ENCODE results near the gene ATP2B1.

Gene ATP2B1

GRCh38 chr12:89593873-89594272 is 114.8 kb downstream of the ATP2B1 start:
- WGBS (ENCODE audit: insufficient coverage, insufficient read length): no CpG with 5 or more reads among the region's 5 CpGs
- no peak for DNase-seq (ENCODE audit: low read depth, low spot score)
- Histone ChIP-seq H3K4me3 (ENCODE audit: low read length) (no peak overlapping the region), H3K27me3 (ENCODE audit: control insufficient read depth, insufficient read depth, low read length) (no peaks in the 10 kb centered on the region), H3K4me1 (ENCODE audit: control insufficient read depth, insufficient read depth, low read length) (peaks cover under 1% of the 10 kb centered on the region; the same call in 1 of the 2 replicates), H3K9me3 (ENCODE audit: control insufficient read depth, insufficient read depth, low read length) (no peaks in the 10 kb centered on the region), H3K27ac (ENCODE audit: low read length) (no peak overlapping the region), H3K36me3 (ENCODE audit: control insufficient read depth, insufficient read depth, low read length) (no peaks in the 10 kb centered on the region)

- no peaks in the 10 kb centered on the region for H3K36me3 ChIP-seq (ENCODE audit: control insufficient read depth, insufficient read depth, low read length)
- WGBS (ENCODE audit: insufficient coverage, insufficient read length): no CpG with 5 or more reads among the region's 4 CpGs
- DNase-seq (ENCODE audit: low read depth, low spot score): no peak
- no peak overlapping the region for H3K27ac ChIP-seq (ENCODE audit: low read length)
- H3K9me3 ChIP-seq (ENCODE audit: control insufficient read depth, insufficient read depth, low read length): no peaks in the 10 kb centered on the region
- H3K4me1 ChIP-seq (ENCODE audit: control insufficient read depth, insufficient read depth, low read length): no peaks in the 10 kb centered on the region
- H3K27me3 ChIP-seq (ENCODE audit: control insufficient read depth, insufficient read depth, low read length): no peaks in the 10 kb centered on the region
- no peak overlapping the region for H3K4me3 ChIP-seq (ENCODE audit: low read length)
Observed at GRCh38 chr12:89593233-89593632, 115.4 kb downstream of the ATP2B1 start.

DNA sequence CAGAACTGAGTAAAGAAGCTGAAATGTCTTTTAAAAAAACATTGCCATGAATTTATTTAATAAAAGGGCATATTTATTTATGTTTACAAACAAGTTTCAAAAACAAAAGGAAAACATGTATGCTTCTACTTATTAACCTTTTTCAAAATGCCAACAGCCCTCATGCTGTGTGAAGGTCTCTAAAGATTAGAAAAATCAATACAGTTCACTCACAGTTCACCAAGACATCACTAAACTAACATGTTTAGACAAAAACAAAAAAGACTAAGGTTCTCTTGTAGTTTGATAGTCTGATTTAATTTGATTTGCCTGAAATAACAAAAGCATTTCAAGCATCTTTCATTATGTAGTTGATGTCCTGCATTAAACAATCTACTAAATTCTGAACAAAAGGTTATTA is 118.9 kb downstream of the ATP2B1 start:
- Histone ChIP-seq H3K27me3 (ENCODE audit: control insufficient read depth, insufficient read depth, low read length) (no peaks in the 10 kb centered on the region), H3K4me3 (ENCODE audit: low read length) (no peak overlapping the region), H3K27ac (ENCODE audit: low read length) (no peak overlapping the region), H3K4me1 (ENCODE audit: control insufficient read depth, insufficient read depth, low read length) (no peaks in the 10 kb centered on the region), H3K36me3 (ENCODE audit: control insufficient read depth, insufficient read depth, low read length) (no peaks in the 10 kb centered on the region), H3K9me3 (ENCODE audit: control insufficient read depth, insufficient read depth, low read length) (no peaks in the 10 kb centered on the region)
- DNase-seq (ENCODE audit: low read depth, low spot score): no peak

- Histone ChIP-seq H3K4me1 (ENCODE audit: control insufficient read depth, insufficient read depth, low read length) (peaks cover 2% of the 10 kb centered on the region), H3K27ac (ENCODE audit: low read length) (no peak overlapping the region), H3K9me3 (ENCODE audit: control insufficient read depth, insufficient read depth, low read length) (no peaks in the 10 kb centered on the region), H3K4me3 (ENCODE audit: low read length) (no peak overlapping the region), H3K27me3 (ENCODE audit: control insufficient read depth, insufficient read depth, low read length) (no peaks in the 10 kb centered on the region), H3K36me3 (ENCODE audit: control insufficient read depth, insufficient read depth, low read length) (no peaks in the 10 kb centered on the region)
- no peak for DNase-seq (ENCODE audit: low read depth, low spot score)
- WGBS (ENCODE audit: insufficient coverage, insufficient read length): no CpG with 5 or more reads among the region's 2 CpGs
Observed at GRCh38 chr12:89578499-89578898, 130.1 kb downstream of the ATP2B1 start.

DNA sequence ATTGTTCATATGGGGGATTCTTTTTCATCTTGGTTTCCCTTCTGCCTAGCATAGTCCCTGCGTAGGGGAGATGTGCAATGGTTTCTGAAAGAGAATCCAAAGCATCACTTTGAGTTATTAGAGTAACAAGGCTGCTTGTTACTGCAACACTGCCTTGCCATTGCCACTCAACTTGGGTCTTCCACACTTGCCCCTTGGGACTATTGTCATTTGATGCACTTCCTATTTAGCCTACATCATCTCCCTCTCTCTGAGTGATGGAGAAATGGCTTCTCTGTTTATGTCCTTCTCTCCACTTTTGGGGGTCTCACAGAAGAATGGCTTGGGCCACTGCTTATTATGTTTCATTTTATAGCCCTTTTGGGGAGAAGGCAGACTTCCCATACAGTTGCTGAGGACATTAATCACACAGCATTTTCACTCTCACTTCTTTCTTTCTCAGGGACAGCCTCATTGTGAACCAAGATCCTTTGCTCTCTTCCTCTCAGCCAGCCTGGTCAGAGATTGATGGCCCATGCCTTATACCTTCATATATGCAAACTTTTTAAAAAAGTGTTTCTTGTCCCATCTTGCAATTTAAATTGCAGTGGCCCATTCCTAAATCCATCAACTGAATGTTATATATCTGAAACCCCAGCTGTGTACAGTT is 131.9 kb downstream of the ATP2B1 start:
- no peak for DNase-seq (ENCODE audit: low read depth, low spot score)
- WGBS (ENCODE audit: insufficient coverage, insufficient read length): no CpG with 5 or more reads among the region's 1 CpG

DNA sequence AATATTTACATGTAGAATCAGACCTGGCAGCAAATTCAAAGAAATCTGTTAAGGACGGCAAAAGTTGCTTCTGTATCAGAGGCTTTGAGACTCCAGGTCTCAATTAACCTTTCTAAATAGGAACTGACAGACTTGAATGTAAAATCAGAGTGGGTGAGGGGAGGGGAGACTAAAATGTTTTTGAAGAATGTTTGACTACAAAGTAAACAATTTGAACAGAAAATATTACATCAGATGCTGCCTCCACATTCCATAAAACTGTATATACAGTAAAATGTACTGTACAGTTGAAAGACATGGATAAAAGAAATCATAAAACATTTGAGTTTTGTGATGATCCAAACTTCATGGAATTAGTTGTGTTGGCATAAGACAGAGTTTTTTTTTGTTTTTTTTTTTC is 133.3 kb downstream of the ATP2B1 start:
- no peak for DNase-seq (ENCODE audit: low read depth, low spot score)
- WGBS (ENCODE audit: insufficient coverage, insufficient read length): no CpG with 5 or more reads among the region's 1 CpG
- Histone ChIP-seq H3K27me3 (ENCODE audit: control insufficient read depth, insufficient read depth, low read length) (no peaks in the 10 kb centered on the region), H3K27ac (ENCODE audit: low read length) (no peak overlapping the region), H3K4me3 (ENCODE audit: low read length) (no peak overlapping the region), H3K36me3 (ENCODE audit: control insufficient read depth, insufficient read depth, low read length) (no peaks in the 10 kb centered on the region), H3K9me3 (ENCODE audit: control insufficient read depth, insufficient read depth, low read length) (no peaks in the 10 kb centered on the region), H3K4me1 (ENCODE audit: control insufficient read depth, insufficient read depth, low read length) (peaks cover 2% of the 10 kb centered on the region)

More for the DNA sequence above, 131.9 kb downstream of the ATP2B1 start:
- Histone ChIP-seq H3K4me1 (ENCODE audit: control insufficient read depth, insufficient read depth, low read length) (peaks cover 2% of the 10 kb centered on the region), H3K9me3 (ENCODE audit: control insufficient read depth, insufficient read depth, low read length) (no peaks in the 10 kb centered on the region), H3K36me3 (ENCODE audit: control insufficient read depth, insufficient read depth, low read length) (no peaks in the 10 kb centered on the region), H3K4me3 (ENCODE audit: low read length) (no peak overlapping the region), H3K27me3 (ENCODE audit: control insufficient read depth, insufficient read depth, low read length) (no peaks in the 10 kb centered on the region), H3K27ac (ENCODE audit: low read length) (no peak overlapping the region)

DNA sequence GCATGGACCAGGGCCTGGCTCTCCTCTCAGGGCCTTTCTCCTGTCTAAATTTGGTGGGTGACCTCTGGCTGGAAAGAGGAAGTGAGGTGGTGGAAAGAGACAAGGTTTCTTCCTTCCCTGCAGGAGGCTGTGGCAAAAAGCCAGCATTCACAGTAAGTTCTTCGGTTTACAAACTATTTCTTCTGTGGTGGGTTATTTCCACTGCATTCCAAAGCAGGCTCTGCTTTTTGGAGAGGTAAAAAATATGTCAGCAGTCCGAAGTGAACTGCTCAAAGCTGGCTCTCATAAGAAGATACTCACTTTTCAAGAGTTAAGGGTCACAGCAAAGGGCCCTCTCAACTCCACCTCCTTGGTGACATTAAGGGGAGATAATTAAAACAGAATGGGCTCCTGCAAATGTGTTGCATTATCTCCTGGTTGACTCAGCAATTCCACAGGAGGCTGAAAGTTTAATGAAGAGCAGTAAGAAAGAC is 133.9 kb downstream of the ATP2B1 start:
- Histone ChIP-seq H3K36me3 (ENCODE audit: control insufficient read depth, insufficient read depth, low read length) (no peaks in the 10 kb centered on the region), H3K9me3 (ENCODE audit: control insufficient read depth, insufficient read depth, low read length) (no peaks in the 10 kb centered on the region), H3K27ac (ENCODE audit: low read length) (no peak overlapping the region), H3K4me1 (ENCODE audit: control insufficient read depth, insufficient read depth, low read length) (peaks cover 2% of the 10 kb centered on the region), H3K27me3 (ENCODE audit: control insufficient read depth, insufficient read depth, low read length) (no peaks in the 10 kb centered on the region), H3K4me3 (ENCODE audit: low read length) (no peak overlapping the region)
- WGBS (ENCODE audit: insufficient coverage, insufficient read length): no CpG with 5 or more reads among the region's 2 CpGs
- no peak for DNase-seq (ENCODE audit: low read depth, low spot score)

DNA sequence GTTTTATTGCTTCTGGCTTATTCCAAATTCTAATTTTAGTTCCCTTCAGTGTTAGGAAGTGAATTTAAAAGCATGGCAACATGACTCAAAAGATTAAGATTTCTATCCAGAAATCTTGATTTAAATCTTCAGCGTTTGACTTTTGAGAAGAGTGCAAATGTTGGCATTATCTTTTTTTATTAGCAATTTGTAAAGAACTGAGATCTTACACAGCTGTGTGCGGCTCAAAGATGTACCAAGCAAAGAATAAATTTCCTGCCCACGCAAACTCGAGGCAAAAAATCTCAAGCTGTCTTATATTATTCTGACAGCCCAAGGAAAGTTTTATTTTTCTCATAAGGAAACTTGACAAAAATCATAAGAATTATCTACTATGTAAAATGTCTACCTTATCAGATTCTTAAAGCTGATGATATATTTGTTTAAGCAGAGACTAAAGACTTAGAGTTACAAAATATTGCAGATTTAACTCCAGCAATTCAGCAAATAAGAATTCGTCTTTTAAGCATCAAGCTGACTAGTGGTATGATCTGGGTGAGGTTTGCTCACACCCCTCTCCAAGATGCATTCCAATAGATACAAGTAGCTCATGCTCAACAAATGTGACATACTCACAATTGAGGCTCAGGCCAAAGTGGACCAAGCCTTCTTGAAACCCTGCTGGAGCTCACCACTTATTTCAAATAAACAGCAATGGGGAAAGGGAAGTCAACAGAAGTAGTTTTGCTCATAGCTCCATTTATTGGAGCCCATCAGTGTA is 135.4 kb downstream of the ATP2B1 start:
- Histone ChIP-seq H3K27ac (ENCODE audit: low read length) (no peak overlapping the region), H3K36me3 (ENCODE audit: control insufficient read depth, insufficient read depth, low read length) (no peaks in the 10 kb centered on the region), H3K9me3 (ENCODE audit: control insufficient read depth, insufficient read depth, low read length) (no peaks in the 10 kb centered on the region), H3K27me3 (ENCODE audit: control insufficient read depth, insufficient read depth, low read length) (no peaks in the 10 kb centered on the region), H3K4me1 (ENCODE audit: control insufficient read depth, insufficient read depth, low read length) (peaks cover 2% of the 10 kb centered on the region), H3K4me3 (ENCODE audit: low read length) (no peak overlapping the region)
- no CpG with 5 or more reads among the region's 5 CpGs for WGBS (ENCODE audit: insufficient coverage, insufficient read length)
- no peak for DNase-seq (ENCODE audit: low read depth, low spot score)

GRCh38 chr12:89571491-89572195 is 137.0 kb downstream of the ATP2B1 start:
- H3K4me3 ChIP-seq (ENCODE audit: low read length): no peak overlapping the region
- H3K9me3 ChIP-seq (ENCODE audit: control insufficient read depth, insufficient read depth, low read length): no peaks in the 10 kb centered on the region
- no peaks in the 10 kb centered on the region for H3K27me3 ChIP-seq (ENCODE audit: control insufficient read depth, insufficient read depth, low read length)
- no peak for DNase-seq (ENCODE audit: low read depth, low spot score)
- H3K27ac ChIP-seq (ENCODE audit: low read length): no peak overlapping the region
- no peaks in the 10 kb centered on the region for H3K36me3 ChIP-seq (ENCODE audit: control insufficient read depth, insufficient read depth, low read length)
- no CpG with 5 or more reads among the region's 4 CpGs for WGBS (ENCODE audit: insufficient coverage, insufficient read length)
- peaks cover 2% of the 10 kb centered on the region for H3K4me1 ChIP-seq (ENCODE audit: control insufficient read depth, insufficient read depth, low read length)

- Histone ChIP-seq H3K4me1 (ENCODE audit: control insufficient read depth, insufficient read depth, low read length) (no peaks in the 10 kb centered on the region), H3K4me3 (ENCODE audit: low read length) (no peak overlapping the region), H3K36me3 (ENCODE audit: control insufficient read depth, insufficient read depth, low read length) (no peaks in the 10 kb centered on the region), H3K27ac (ENCODE audit: low read length) (no peak overlapping the region), H3K27me3 (ENCODE audit: control insufficient read depth, insufficient read depth, low read length) (no peaks in the 10 kb centered on the region), H3K9me3 (ENCODE audit: control insufficient read depth, insufficient read depth, low read length) (no peaks in the 10 kb centered on the region)
- DNase-seq (ENCODE audit: low read depth, low spot score): no peak
- no CpG with 5 or more reads among the region's 5 CpGs for WGBS (ENCODE audit: insufficient coverage, insufficient read length)
Observed at GRCh38 chr12:89568484-89568883, 140.2 kb downstream of the ATP2B1 start.

Data from iPS DF 6.9 (cell line).